KMS-11 (cell line): ENCODE results near the gene SLAMF9.

Experiments used
- H2AFZ ChIP-seq: fragments of 200-600 bp; sonication (generic); 2 replicates; pipeline ENCODE4 v1.6.1; 2016; ENCODE audit warnings: antibody characterized with exemption, mixed run types, low read depth
- H3K27ac ChIP-seq: fragments of 200-600 bp; sonication (generic); 2 replicates; pipeline ENCODE4 v1.6.1; 2016; ENCODE audit warnings: mild to moderate bottlenecking, mixed run types
- H3K27me3 ChIP-seq: fragments of 200-600 bp; sonication (generic); 2 replicates; pipeline ENCODE4 v1.6.1; 2017; ENCODE audit warnings: mild to moderate bottlenecking, low read depth, mixed run types, moderate library complexity; ENCODE audit not compliant: insufficient read depth
- H3K36me3 ChIP-seq: fragments of 200-600 bp; sonication (generic); 2 replicates; pipeline ENCODE4 v1.6.1; 2017; ENCODE audit warnings: mild to moderate bottlenecking, mixed run types; ENCODE audit not compliant: insufficient read depth
- H3K4me1 ChIP-seq: fragments of 200-600 bp; sonication (generic); 2 replicates; pipeline ENCODE4 v1.6.1; 2016; ENCODE audit warnings: mild to moderate bottlenecking, low read depth, mixed run types; ENCODE audit not compliant: poor library complexity, severe bottlenecking
- H3K4me2 ChIP-seq: fragments of 200-600 bp; sonication (generic); 2 replicates; pipeline ENCODE4 v1.7.0; 2016; ENCODE audit warnings: mild to moderate bottlenecking, mixed run types
- H3K4me3 ChIP-seq: fragments of 200-600 bp; sonication (generic); IDR thresholded peaks from 2 replicates; pipeline ENCODE4 v1.6.1; 2017; ENCODE audit warnings: low read depth, low read length, mixed read lengths; ENCODE audit not compliant: insufficient read depth
- H3K79me2 ChIP-seq: fragments of 200-600 bp; sonication (generic); 2 replicates; pipeline ENCODE4 v1.6.1; 2016; ENCODE audit warnings: low read depth, mixed run types; ENCODE audit not compliant: insufficient read depth
- H3K9ac ChIP-seq: fragments of 200-600 bp; sonication (generic); 2 replicates; pipeline ENCODE4 v1.6.1; 2016; ENCODE audit warnings: mild to moderate bottlenecking, mixed run types
- H4K20me1 ChIP-seq: fragments of 200-600 bp; sonication (generic); 2 replicates; pipeline ENCODE4 v1.6.1; 2016; ENCODE audit warnings: mild to moderate bottlenecking, mixed run types; ENCODE audit not compliant: insufficient read depth
- CTCF ChIP-seq: fragments of 200-600 bp; sonication (generic); conservative IDR thresholded peaks from 2 replicates; pipeline ENCODE4 v1.6.1; 2017; ENCODE audit warnings: low read depth, mild to moderate bottlenecking, antibody characterized with exemption, low read length, moderate library complexity, mixed read lengths

The SLAMF9 gene

GRCh38 chr1:159964144-159964543, 10.1 kb upstream of the SLAMF9 start:
- Histone ChIP-seq H2AFZ (no peak overlapping the region), H3K4me1 (no peaks in the 10 kb centered on the region)

GRCh38 chr1:159962176-159962575, 8.1 kb upstream of the SLAMF9 start:
- TF ChIP-seq CTCF, result no peak
- Histone ChIP-seq H3K79me2 (no peaks in the 10 kb centered on the region), H3K4me2 (no peak overlapping the region), H3K27ac (no peak overlapping the region), H3K9ac (no peak overlapping the region), H3K36me3 (no peaks in the 10 kb centered on the region), H3K4me3 (no peak overlapping the region), H3K4me1 (no peaks in the 10 kb centered on the region), H2AFZ (no peak overlapping the region), H4K20me1 (no peaks in the 10 kb centered on the region), H3K27me3 (no peaks in the 10 kb centered on the region)

More at GRCh38 chr1:159964144-159964543, 10.1 kb upstream of the SLAMF9 start:
- no peaks in the 10 kb centered on the region for H3K36me3 ChIP-seq
- no peaks in the 10 kb centered on the region for H3K79me2 ChIP-seq
- H3K27me3 ChIP-seq, result no peaks in the 10 kb centered on the region
- H3K4me3 ChIP-seq, result no peak overlapping the region
- no peak overlapping the region for H3K4me2 ChIP-seq
- H4K20me1 ChIP-seq, result no peaks in the 10 kb centered on the region
- no peak overlapping the region for H3K27ac ChIP-seq
- no peak overlapping the region for H3K9ac ChIP-seq
- TF ChIP-seq CTCF, result no peak

GRCh38 chr1:159961636-159962035, 7.6 kb upstream of the SLAMF9 start:
- Histone ChIP-seq H4K20me1 (no peaks in the 10 kb centered on the region), H3K9ac (no peak overlapping the region), H3K36me3 (no peaks in the 10 kb centered on the region), H3K27me3 (no peaks in the 10 kb centered on the region), H3K4me1 (no peaks in the 10 kb centered on the region), H3K4me3 (no peak overlapping the region), H3K79me2 (no peaks in the 10 kb centered on the region), H2AFZ (no peak overlapping the region), H3K27ac (no peak overlapping the region), H3K4me2 (no peak overlapping the region)
- TF ChIP-seq CTCF, result no peak

- Histone ChIP-seq H3K4me2 (no peak overlapping the region), H3K4me3 (no peak overlapping the region), H3K79me2 (no peaks in the 10 kb centered on the region), H3K4me1 (no peaks in the 10 kb centered on the region), H3K27me3 (no peaks in the 10 kb centered on the region), H4K20me1 (no peaks in the 10 kb centered on the region), H2AFZ (no peak overlapping the region), H3K9ac (no peak overlapping the region), H3K27ac (no peak overlapping the region), H3K36me3 (no peaks in the 10 kb centered on the region)
- no peak for TF ChIP-seq CTCF
Observed at GRCh38 chr1:159960721-159961381, 6.8 kb upstream of the SLAMF9 start.
